HCT116 (cell line): ENCODE data around the gene ZDBF2.

Experiments
- CTCF ChIP-seq, 3 experiments: fragments of 200-600 bp in 1 of 3; sonication (generic) in 1 of 3; IDR thresholded peaks in 2 of 3; conservative IDR thresholded peaks in 1 of 3; 2 replicates each; pipeline ENCODE4 v1.5.1; 2012 to 2017; ENCODE audit warnings: low read depth in 2 of 3, low read length in 2 of 3, antibody characterized with exemption in 1 of 3, borderline replicate concordance in 1 of 3, control low read depth in 1 of 3, mild to moderate bottlenecking in 1 of 3, mixed read lengths in 1 of 3, mixed run types in 1 of 3, moderate library complexity in 1 of 3; ENCODE audit not compliant: insufficient read depth in 1 of 3
- EZH2 ChIP-seq: fragments of 200-600 bp; sonication (generic); IDR thresholded peaks from 2 replicates; pipeline ENCODE4 v1.6.1; 2017; ENCODE audit warnings: antibody characterized with exemption, mixed run types
- POLR2A ChIP-seq: IDR thresholded peaks from 2 replicates; pipeline ENCODE4 v1.7.0; 2011; ENCODE audit warnings: borderline replicate concordance; ENCODE audit not compliant: insufficient read depth, insufficient read length; ENCODE audit errors: extremely low read depth
- POLR2AphosphoS5 ChIP-seq: IDR thresholded peaks from 2 replicates; pipeline ENCODE4 v1.6.1; 2011; ENCODE audit warnings: mild to moderate bottlenecking, low read depth, low read length, moderate library complexity
- RAD21 ChIP-seq: IDR thresholded peaks from 2 replicates; pipeline ENCODE4 v1.6.1; 2012; ENCODE audit warnings: low read depth, mild to moderate bottlenecking
- REST ChIP-seq: IDR thresholded peaks from 2 replicates; pipeline ENCODE4 v1.6.1; 2012; ENCODE audit warnings: low read depth
- SIN3A ChIP-seq: IDR thresholded peaks from 2 replicates; pipeline ENCODE4 v1.6.1; 2012; ENCODE audit warnings: low read depth
- YY1 ChIP-seq: IDR thresholded peaks from 2 replicates; pipeline ENCODE4 v1.6.1; 2011; ENCODE audit warnings: low read length, low read depth, moderate library complexity, mild to moderate bottlenecking; ENCODE audit not compliant: insufficient replicate concordance; ENCODE audit errors: extremely low read depth

- TF ChIP-seq CTCF (IDR thresholded peaks at IDR 0.05 in 2 of 3, conservative IDR thresholded peaks at IDR 0.05 in 1 of 3; ENCODE audit: borderline replicate concordance in 1 of 3, insufficient read depth in 1 of 3, low read depth in 2 of 3, low read length in 2 of 3) (no peak), POLR2A (no peak), REST (no peak), EZH2 (no peak), YY1 (no peak), POLR2AphosphoS5 (no peak), SIN3A (no peak), RAD21 (no peak)
Measured at GRCh38 chr2:206255003-206255402, 19.5 kb upstream of the ZDBF2 start.
